ENCODE data around the gene GHR.

The GHR gene

DNA sequence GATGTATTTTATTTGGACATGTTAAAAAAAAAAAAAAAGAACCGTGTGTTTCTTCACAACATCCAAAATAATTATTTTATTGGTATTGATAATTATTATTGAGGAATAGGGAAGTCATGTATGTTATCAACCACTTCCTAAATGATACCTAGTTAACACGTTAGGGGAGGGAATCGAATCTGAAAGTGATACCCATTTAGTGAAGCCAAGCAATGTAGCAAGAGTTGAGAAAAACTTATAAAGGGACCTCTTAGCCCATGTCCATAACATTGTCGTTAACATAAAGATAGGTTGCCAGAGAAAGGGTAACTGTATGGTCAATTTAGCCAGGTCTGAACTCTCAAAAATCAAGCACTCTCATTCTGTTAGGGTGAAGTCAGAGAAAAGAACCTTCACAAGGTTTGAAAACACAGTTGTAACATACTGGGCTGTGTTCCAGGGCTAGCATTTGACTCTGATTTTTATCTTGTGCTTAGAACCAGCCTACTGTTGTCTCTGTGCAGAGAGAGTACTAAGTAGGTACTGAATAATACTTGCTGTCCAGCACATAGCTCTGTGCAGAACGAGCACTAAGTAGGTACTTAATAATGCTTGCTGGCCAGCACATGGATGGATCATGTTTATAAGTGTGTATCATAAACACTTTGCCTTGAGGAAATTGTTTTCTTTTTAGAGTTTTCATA, 60.4 kb downstream of the GHR start:
- no peak overlapping the region for H3K4me3 ChIP-seq (ENCODE audit: low read depth, low read length)
- TF ChIP-seq, protein P1, sequence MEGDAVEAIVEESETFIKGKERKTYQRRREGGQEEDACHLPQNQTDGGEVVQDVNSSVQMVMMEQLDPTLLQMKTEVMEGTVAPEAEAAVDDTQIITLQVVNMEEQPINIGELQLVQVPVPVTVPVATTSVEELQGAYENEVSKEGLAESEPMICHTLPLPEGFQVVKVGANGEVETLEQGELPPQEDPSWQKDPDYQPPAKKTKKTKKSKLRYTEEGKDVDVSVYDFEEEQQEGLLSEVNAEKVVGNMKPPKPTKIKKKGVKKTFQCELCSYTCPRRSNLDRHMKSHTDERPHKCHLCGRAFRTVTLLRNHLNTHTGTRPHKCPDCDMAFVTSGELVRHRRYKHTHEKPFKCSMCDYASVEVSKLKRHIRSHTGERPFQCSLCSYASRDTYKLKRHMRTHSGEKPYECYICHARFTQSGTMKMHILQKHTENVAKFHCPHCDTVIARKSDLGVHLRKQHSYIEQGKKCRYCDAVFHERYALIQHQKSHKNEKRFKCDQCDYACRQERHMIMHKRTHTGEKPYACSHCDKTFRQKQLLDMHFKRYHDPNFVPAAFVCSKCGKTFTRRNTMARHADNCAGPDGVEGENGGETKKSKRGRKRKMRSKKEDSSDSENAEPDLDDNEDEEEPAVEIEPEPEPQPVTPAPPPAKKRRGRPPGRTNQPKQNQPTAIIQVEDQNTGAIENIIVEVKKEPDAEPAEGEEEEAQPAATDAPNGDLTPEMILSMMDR (IDR thresholded peaks at IDR 0.05; ENCODE audit: low read depth, low read length, missing control alignments) = no peak
- no peak for DNase-seq (ENCODE audit: low read depth)

- DNase-seq (ENCODE audit: low read depth) = no peak
- H3K4me3 ChIP-seq (ENCODE audit: low read depth, low read length) = no peak overlapping the region
- TF ChIP-seq, protein P1 (IDR thresholded peaks at IDR 0.05; ENCODE audit: low read depth, low read length, missing control alignments) = no peak
Measured at GRCh38 chr5:42487077-42487476, 63.8 kb downstream of the GHR start.

- no peak overlapping the region for H3K4me3 ChIP-seq (ENCODE audit: low read depth, low read length)
- no peak for DNase-seq (ENCODE audit: low read depth)
- TF ChIP-seq, protein P1 (IDR thresholded peaks at IDR 0.05; ENCODE audit: low read depth, low read length, missing control alignments) = no peak
Measured at GRCh38 chr5:42487821-42488220, 64.6 kb downstream of the GHR start.

DNA sequence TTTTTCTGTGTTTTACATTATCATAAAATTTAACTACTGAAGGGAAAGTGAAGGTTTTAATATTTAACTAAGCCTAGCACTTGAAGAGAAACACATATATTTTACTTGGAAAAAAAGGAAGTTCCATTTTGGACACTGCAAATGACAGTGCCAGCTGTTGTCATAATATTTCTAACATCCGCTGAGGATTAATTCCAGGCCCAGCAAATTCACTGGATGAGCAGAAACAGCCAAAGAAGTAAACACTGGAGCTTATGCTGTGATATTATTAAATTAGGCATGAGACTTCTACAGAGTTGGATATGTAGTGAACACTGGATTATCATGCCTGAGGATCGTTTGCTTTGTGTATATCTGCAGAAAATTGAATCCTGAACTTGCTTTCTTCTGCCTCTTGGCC, 67.6 kb downstream of the GHR start:
- no peak overlapping the region for H3K4me3 ChIP-seq (ENCODE audit: low read depth, low read length)
- TF ChIP-seq, protein P1 (IDR thresholded peaks at IDR 0.05; ENCODE audit: low read depth, low read length, missing control alignments) = no peak
- no peak for DNase-seq (ENCODE audit: low read depth)

DNA sequence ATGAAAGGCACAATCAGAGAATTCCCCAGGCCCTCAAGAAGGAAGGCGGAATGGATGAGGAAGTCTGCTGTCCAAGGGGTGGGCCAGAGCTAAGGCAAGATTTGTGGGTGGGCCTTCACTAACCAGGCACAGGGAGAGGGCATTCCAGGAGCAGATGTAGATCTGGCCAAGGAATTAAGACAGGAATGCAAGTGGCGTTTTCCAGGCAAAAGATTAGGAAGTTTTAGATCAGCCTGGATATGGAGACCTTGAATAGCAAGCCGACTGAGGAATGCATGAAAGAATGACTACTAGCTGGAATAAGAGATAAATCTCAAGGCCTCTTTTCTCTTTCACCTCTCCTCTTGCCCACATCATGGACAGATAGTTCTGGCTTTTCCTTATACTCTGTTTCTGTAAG, 68.5 kb downstream of the GHR start:
- no peak overlapping the region for H3K4me3 ChIP-seq (ENCODE audit: low read depth, low read length)
- TF ChIP-seq, protein P1 (IDR thresholded peaks at IDR 0.05; ENCODE audit: low read depth, low read length, missing control alignments) = no peak
- no peak for DNase-seq (ENCODE audit: low read depth)

DNA sequence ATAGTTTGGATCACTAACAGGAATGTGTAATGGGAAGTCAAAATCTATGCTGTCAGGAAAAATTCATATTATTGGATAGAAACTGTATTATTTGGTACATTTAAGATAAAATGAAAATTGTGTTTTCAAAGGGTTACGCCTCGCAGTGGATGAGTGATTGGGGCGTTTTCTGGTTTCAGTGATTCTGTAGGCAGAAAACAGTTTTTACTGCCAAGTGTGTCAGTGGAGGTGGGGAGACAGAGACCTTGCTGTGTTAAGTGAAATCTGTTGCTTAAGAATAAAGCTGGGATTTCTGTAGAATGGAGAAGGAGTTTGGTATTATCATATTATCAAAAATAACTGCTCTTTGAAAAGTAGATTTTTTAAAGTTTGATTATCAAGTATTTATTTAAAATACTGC, 69.7 kb downstream of the GHR start:
- DNase-seq (ENCODE audit: low read depth) = no peak
- no peak overlapping the region for H3K4me3 ChIP-seq (ENCODE audit: low read depth, low read length)

More for the DNA sequence above, 69.7 kb downstream of the GHR start:
- TF ChIP-seq, protein P1 (IDR thresholded peaks at IDR 0.05; ENCODE audit: low read depth, low read length, missing control alignments) = no peak
